GM12875 (cell line): ENCODE results near the gene OR2V1.
"Not testable (repeated sequence)": the region's sequence is repeated elsewhere in the genome, so short reads cannot be mapped to it uniquely, and the experiment has no call there.

Source experiments
- H3K4me3 ChIP-seq: one replicate; pipeline ENCODE4 v1.5.1; 2011; ENCODE audit warnings: low read depth, low read length, control low read depth
- CTCF ChIP-seq: IDR thresholded peaks from 2 replicates; pipeline ENCODE4 v1.5.1; 2011; ENCODE audit warnings: low read depth, mild to moderate bottlenecking, control low read depth, inconsistent platforms, low read length, moderate library complexity, borderline replicate concordance; ENCODE audit not compliant: insufficient read depth

Gene OR2V1

GRCh38 chr5:181153814-181154213, 22.8 kb upstream of the OR2V1 start:
- no peak for TF ChIP-seq CTCF
- H3K4me3 ChIP-seq: no peak overlapping the region

GRCh38 chr5:181152406-181152805, 21.4 kb upstream of the OR2V1 start:
- H3K4me3 ChIP-seq: no peak overlapping the region
- TF ChIP-seq CTCF: no peak

GRCh38 chr5:181151146-181151545, 20.2 kb upstream of the OR2V1 start:
- no peak overlapping the region for H3K4me3 ChIP-seq
- no peak for TF ChIP-seq CTCF

- TF ChIP-seq CTCF: no peak
- H3K4me3 ChIP-seq: no peak overlapping the region
Observed at GRCh38 chr5:181149806-181150733, 19.1 kb upstream of the OR2V1 start.

GRCh38 chr5:181149355-181149754, 18.4 kb upstream of the OR2V1 start:
- no peak for TF ChIP-seq CTCF

GRCh38 chr5:181146927-181147636, 16.1 kb upstream of the OR2V1 start, which contains the start of gene OR2V2:
OR2V2 (plus strand) TSS chr5:181147586; CDS start chr5:181154943, 7,357 bp downstream.
- not testable (repeated sequence) for H3K4me3 ChIP-seq

More at GRCh38 chr5:181149355-181149754, 18.4 kb upstream of the OR2V1 start:
- no peak overlapping the region for H3K4me3 ChIP-seq

- no peak for TF ChIP-seq CTCF
- H3K4me3 ChIP-seq: no peak overlapping the region
Observed at GRCh38 chr5:181145133-181145532, 14.2 kb upstream of the OR2V1 start.
